ENCODE data around the gene ATG13. TPM values are rescaled to one million over a fixed set of nuclear protein-coding genes. Genes with fewer than 3 reads are reported as not detected.

ATG13 gene
- total RNA-seq, 1 experiment from 2014 or later, result 109 TPM

DNA sequence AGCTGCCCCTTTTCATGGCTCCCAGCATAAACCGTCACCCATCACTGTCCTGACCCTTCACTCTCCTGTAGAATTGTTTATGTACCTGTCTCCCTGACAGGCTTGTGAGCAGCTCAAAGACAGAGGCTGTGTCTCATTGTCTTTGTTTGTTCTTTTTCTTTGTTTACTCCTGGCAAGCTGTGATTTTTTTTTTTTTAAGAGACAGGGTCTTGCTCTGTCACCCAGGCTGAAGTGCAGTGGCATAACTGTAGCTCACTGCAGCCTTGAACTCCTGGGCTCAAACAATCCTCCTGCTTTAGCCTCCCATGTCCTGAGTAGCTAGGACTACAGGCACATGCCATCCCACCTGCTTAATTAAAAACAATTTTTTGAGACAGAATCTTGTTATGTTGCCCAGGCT lies 73.3 kb downstream of the ATG13 start:
- peaks cover 3% of the 10 kb centered on the region for H4K20me1 ChIP-seq (ENCODE audit: insufficient read depth)
- no peaks in the 10 kb centered on the region for H3K79me2 ChIP-seq (ENCODE audit: low read depth)
- no peaks in the 10 kb centered on the region for H3K4me1 ChIP-seq (replicated peaks; ENCODE audit: insufficient read depth)
- no peaks in the 10 kb centered on the region for H3K27me3 ChIP-seq (ENCODE audit: insufficient read depth, low read depth)
- intact Hi-C loops (cut with micrococcal nuclease; ENCODE audit: unreplicated experiment), result no loop called here
- ChIA-PET CTCF (no interaction called here), POLR2A (ENCODE audit: unreplicated experiment) (interaction anchor here (0.8 kb wide), 1 partner anchor 41 kb away, joined by 7 read pairs; no protein-coding TSS in a partner anchor)
- peaks cover 4% of the 10 kb centered on the region; the same call in 1 of the 2 replicates for H3K36me3 ChIP-seq (ENCODE audit: low read depth)
- H3F3A ChIP-seq (ENCODE audit: insufficient read depth, low read depth), result no peaks in the 10 kb centered on the region
- no peak overlapping the region for H2AFZ ChIP-seq
- H3K9me2 ChIP-seq (ENCODE audit: insufficient read depth), result no peaks in the 10 kb centered on the region
- no peak overlapping the region for H3K27ac ChIP-seq
- H3K4me3 ChIP-seq, result no peak overlapping the region
- no peak overlapping the region for H3K4me2 ChIP-seq
- DNase-seq, result no peak
- H3K9me3 ChIP-seq (ENCODE audit: insufficient read depth, low read depth), result no peaks in the 10 kb centered on the region
- no TSS peak for BruUV-seq (replicated peaks)
- TF ChIP-seq EZH2 (IDR thresholded peaks at IDR 0.05; ENCODE audit: low read depth) (no peak), CTCF (conservative IDR thresholded peaks at IDR 0.05) (no peak)

DNA sequence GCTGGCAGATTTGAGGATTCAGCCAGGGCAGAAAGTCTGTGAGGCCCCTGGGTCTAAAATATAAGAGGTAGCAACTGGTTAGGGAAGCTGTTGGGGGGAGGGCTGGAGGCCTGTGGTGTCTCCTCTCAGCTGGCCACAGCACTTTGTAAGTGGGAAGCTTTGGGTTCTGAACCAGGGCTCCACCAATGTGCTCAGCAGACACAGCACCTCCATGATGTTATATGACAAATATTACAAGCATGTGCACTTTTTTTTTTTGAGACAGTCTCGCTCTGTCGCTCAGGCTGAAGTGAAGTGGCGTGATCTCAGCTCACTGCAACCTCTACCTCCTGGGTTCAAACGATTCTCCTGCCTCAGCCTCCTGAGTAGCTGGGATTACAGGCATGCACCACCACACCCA lies 75.1 kb downstream of the ATG13 start:
- H4K20me1 ChIP-seq (ENCODE audit: insufficient read depth), result peaks cover 3% of the 10 kb centered on the region
- no TSS peak for BruUV-seq (replicated peaks)
- no peak overlapping the region for H3K4me2 ChIP-seq
- H3K27ac ChIP-seq, result no peak overlapping the region
- intact Hi-C loops (cut with micrococcal nuclease; ENCODE audit: unreplicated experiment), result no loop called here
- no peak overlapping the region for H2AFZ ChIP-seq
- H3K4me3 ChIP-seq, result no peak overlapping the region
- peaks cover 4% of the 10 kb centered on the region; the same call in 1 of the 2 replicates for H3K36me3 ChIP-seq (ENCODE audit: low read depth)
- POLR2A ChIA-PET (ENCODE audit: unreplicated experiment), result no interaction called here
- no peaks in the 10 kb centered on the region for H3K4me1 ChIP-seq (replicated peaks; ENCODE audit: insufficient read depth)
- H3K27me3 ChIP-seq (ENCODE audit: insufficient read depth, low read depth), result no peaks in the 10 kb centered on the region
- H3K79me2 ChIP-seq (ENCODE audit: low read depth), result no peaks in the 10 kb centered on the region
- DNase-seq, result no peak
- CTCF ChIA-PET, result no interaction called here
- no peaks in the 10 kb centered on the region for H3K9me2 ChIP-seq (ENCODE audit: insufficient read depth)
- no peak for TF ChIP-seq EZH2 (IDR thresholded peaks at IDR 0.05; ENCODE audit: low read depth)
- no peak for TF ChIP-seq CTCF (conservative IDR thresholded peaks at IDR 0.05)
- no peaks in the 10 kb centered on the region for H3F3A ChIP-seq (ENCODE audit: insufficient read depth, low read depth)
- H3K9me3 ChIP-seq (ENCODE audit: insufficient read depth, low read depth), result no peaks in the 10 kb centered on the region

GRCh38 chr11:46693597-46694012 lies 76.3 kb downstream of the ATG13 start:
- Histone ChIP-seq H3K27ac (no peak overlapping the region), H2AFZ (no peak overlapping the region), H3K9me3 (ENCODE audit: insufficient read depth, low read depth) (no peaks in the 10 kb centered on the region)

More at GRCh38 chr11:46693597-46694012, 76.3 kb downstream of the ATG13 start:
- POLR2A ChIA-PET (ENCODE audit: unreplicated experiment), result interaction anchor here (0.5 kb wide), 1 partner anchor 496 kb away, joined by 3 read pairs; no protein-coding TSS in a partner anchor
- Histone ChIP-seq H3K36me3 (ENCODE audit: low read depth) (peaks cover 4% of the 10 kb centered on the region; the same call in 1 of the 2 replicates), H3F3A (ENCODE audit: insufficient read depth, low read depth) (no peaks in the 10 kb centered on the region), H3K4me2 (no peak overlapping the region), H3K4me3 (no peak overlapping the region), H3K27me3 (ENCODE audit: insufficient read depth, low read depth) (no peaks in the 10 kb centered on the region), H3K4me1 (replicated peaks; ENCODE audit: insufficient read depth) (no peaks in the 10 kb centered on the region), H3K79me2 (ENCODE audit: low read depth) (peaks cover 5% of the 10 kb centered on the region; the same call in 1 of the 2 replicates), H3K9me2 (ENCODE audit: insufficient read depth) (no peaks in the 10 kb centered on the region), H4K20me1 (ENCODE audit: insufficient read depth) (peaks cover 3% of the 10 kb centered on the region)
- intact Hi-C loops (cut with micrococcal nuclease; ENCODE audit: unreplicated experiment), result no loop called here
- TF ChIP-seq EZH2 (IDR thresholded peaks at IDR 0.05; ENCODE audit: low read depth), result no peak
- no peak for TF ChIP-seq CTCF (conservative IDR thresholded peaks at IDR 0.05)
- CTCF ChIA-PET, result no interaction called here
- DNase-seq, result no peak
- BruUV-seq (replicated peaks), result no TSS peak

Measured in PC-9 (cell line).